Raji (cell line): Measurements from ENCODE around the gene DAB2IP.

ENCODE experiments used
- POLR2A ChIP-seq: IDR thresholded peaks from 2 replicates; pipeline ENCODE4 v1.6.1; 2011; ENCODE audit warnings: low read depth, low read length, control low read depth; ENCODE audit not compliant: insufficient read depth

DAB2IP gene

GRCh38 chr9:121709798-121710197 is 58.4 kb downstream of the DAB2IP start:
- TF ChIP-seq POLR2A: no peak

GRCh38 chr9:121711281-121711680 is 59.8 kb downstream of the DAB2IP start:
- TF ChIP-seq POLR2A: no peak

GRCh38 chr9:121711797-121712196 is 60.4 kb downstream of the DAB2IP start:
- no peak for TF ChIP-seq POLR2A

GRCh38 chr9:121713400-121714070 is 62.1 kb downstream of the DAB2IP start:
- TF ChIP-seq POLR2A: no peak

GRCh38 chr9:121714075-121714705 is 62.8 kb downstream of the DAB2IP start:
- TF ChIP-seq POLR2A: no peak

GRCh38 chr9:121714873-121715272 is 63.4 kb downstream of the DAB2IP start:
- no peak for TF ChIP-seq POLR2A

- no peak for TF ChIP-seq POLR2A
Observed at GRCh38 chr9:121717141-121717991, 65.9 kb downstream of the DAB2IP start.

GRCh38 chr9:121718084-121718483 is 66.7 kb downstream of the DAB2IP start:
- no peak for TF ChIP-seq POLR2A

- no peak for TF ChIP-seq POLR2A
Observed at GRCh38 chr9:121718501-121718900, 67.1 kb downstream of the DAB2IP start.

- no peak for TF ChIP-seq POLR2A
Observed at GRCh38 chr9:121720311-121721057, 69.0 kb downstream of the DAB2IP start.

GRCh38 chr9:121721058-121721350 is 69.6 kb downstream of the DAB2IP start:
- TF ChIP-seq POLR2A: no peak

- no peak for TF ChIP-seq POLR2A
Observed at GRCh38 chr9:121721770-121722169, 70.3 kb downstream of the DAB2IP start.

- no peak for TF ChIP-seq POLR2A
Observed at GRCh38 chr9:121725008-121725775, 73.8 kb downstream of the DAB2IP start.

GRCh38 chr9:121727295-121728020 is 76.0 kb downstream of the DAB2IP start:
- TF ChIP-seq POLR2A: no peak

GRCh38 chr9:121728916-121729315 is 77.5 kb downstream of the DAB2IP start:
- no peak for TF ChIP-seq POLR2A
